ENCODE measurements around the gene TMEM245. TPM values are rescaled to one million over a fixed set of nuclear protein-coding genes. Genes with fewer than 3 reads are reported as not detected.

Gene TMEM245
- total RNA-seq, 1 donor from 2014 or later, result 67.7 TPM

GRCh38 chr9:109101810-109102209, 17.9 kb downstream of the TMEM245 start:
- no peak for DNase-seq (ENCODE audit: low spot score)

- DNase-seq (ENCODE audit: low spot score), result no peak
Observed at GRCh38 chr9:109101202-109101595, 18.5 kb downstream of the TMEM245 start.

DNA sequence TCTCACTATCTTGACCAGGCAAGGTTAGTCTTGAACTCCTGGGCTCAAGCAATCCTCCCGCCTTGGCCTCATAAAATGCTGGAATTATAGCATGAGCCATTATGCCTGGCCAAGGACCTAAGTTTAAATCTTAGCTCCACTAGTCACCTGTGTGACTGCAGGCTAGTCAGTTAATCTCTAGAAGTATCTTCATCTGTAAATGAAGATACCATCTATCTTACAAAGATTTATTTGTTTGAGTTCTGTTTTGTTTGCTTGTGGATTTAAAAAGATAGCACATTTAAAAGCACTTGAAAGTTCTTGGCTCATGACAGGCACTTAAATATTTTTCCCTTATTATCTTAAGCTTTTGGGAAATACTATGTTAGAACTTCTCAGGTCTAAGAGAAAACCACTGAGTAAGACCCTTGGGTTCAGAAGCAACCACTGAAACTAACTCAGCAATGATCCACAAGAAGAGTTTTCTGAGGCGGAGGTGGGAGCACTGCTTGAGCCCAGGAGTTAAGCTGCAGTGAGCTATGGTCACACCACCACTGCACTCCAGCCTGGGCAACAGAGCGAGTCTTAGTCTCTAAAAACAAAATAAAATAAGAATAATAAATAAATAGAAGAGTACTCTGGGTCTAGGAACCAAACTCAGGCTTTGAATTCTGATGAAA, 19.1 kb downstream of the TMEM245 start:
- no peak for DNase-seq (ENCODE audit: low spot score)

DNA sequence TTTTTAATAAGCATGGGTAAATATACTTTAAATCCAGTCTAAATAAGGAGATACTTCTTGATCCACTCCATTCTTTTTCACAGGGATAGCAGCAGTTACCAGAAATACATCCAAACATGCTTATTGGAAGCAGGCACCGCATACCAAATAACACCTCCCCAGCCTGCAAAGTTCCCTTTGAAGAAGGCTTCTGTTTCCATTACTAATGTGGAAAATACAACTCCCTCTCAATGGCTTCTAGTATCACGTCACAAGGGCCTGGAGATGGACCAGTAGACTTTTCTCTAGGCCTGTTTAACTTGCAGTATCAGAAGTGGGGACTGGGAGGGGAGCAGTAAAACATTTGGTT, 20.8 kb downstream of the TMEM245 start:
- no peak for DNase-seq (ENCODE audit: low spot score)

GRCh38 chr9:109098171-109098959, 21.4 kb downstream of the TMEM245 start:
- DNase-seq (ENCODE audit: low spot score), result no peak

- DNase-seq (ENCODE audit: low spot score), result no peak
Observed at GRCh38 chr9:109097146-109097545, 22.6 kb downstream of the TMEM245 start.

GRCh38 chr9:109095321-109095720, 24.4 kb downstream of the TMEM245 start:
- DNase-seq (ENCODE audit: low spot score), result no peak

- DNase-seq (ENCODE audit: low spot score), result no peak
Observed at GRCh38 chr9:109094268-109094667, 25.5 kb downstream of the TMEM245 start.

- no peak for DNase-seq (ENCODE audit: low spot score)
Observed at GRCh38 chr9:109092587-109092986, 27.2 kb downstream of the TMEM245 start.

GRCh38 chr9:109092051-109092580, 27.6 kb downstream of the TMEM245 start:
- no peak for DNase-seq (ENCODE audit: low spot score)

DNA sequence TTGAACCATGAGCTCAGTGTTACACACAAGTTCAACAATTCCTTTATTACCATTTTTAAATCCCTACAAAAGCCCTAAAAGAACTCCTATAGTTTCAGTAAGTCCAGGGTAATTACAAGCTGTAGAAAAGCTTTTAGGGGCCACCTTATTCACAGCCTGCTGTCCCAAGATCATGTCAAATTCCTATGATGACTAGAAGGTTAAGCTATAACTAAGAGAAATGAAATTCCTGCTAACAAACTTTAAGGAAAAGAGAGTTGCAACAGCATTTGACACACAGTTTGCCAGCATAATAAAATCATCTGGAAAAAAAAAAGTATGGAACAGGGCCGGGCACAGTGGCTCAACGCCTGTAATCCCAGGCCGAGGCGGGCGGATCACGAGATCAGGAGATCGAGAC, 31.5 kb downstream of the TMEM245 start:
- no peak for DNase-seq (ENCODE audit: low spot score)

DNA sequence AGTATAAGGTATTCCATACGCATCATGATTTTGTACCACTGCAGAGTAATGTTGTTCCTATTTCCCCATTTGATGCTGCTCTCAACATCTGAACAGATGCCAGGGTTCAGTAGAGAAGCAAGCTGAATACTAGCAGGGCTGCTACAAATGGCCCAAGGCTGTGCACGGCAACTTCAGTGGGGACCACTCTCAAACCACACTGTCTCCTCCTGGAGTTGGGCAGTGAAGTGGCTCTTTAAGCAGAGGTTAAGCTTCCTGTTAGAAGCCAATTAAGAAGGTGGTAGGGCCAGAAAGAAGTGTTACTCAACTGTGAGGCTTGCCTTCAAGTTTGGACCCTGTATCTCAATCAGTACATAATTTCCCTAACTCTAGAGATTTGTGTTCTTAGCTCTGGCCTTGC, 32.0 kb downstream of the TMEM245 start:
- no peak for DNase-seq (ENCODE audit: low spot score)

DNA sequence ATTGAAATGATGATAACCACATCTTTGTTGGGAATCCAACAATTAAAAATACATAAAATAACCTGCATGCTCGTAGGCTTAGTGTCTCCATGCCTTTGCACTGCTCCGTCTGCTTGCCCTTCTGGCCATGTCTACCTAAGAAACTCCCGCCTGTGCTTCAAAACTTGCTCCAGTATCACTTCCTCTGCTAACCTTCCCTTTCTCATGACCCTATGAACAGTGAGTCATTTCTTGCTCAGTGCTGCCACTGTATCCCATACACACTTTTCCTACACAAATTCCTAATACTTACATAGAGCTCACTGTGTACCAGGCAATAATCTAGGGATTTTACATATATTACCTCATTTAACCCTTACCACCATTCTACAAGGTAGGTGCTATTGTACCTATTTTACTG, 33.5 kb downstream of the TMEM245 start:
- no peak for DNase-seq (ENCODE audit: low spot score)

GRCh38 chr9:109085510-109085909, 34.2 kb downstream of the TMEM245 start:
- DNase-seq (ENCODE audit: low spot score), result no peak

DNA sequence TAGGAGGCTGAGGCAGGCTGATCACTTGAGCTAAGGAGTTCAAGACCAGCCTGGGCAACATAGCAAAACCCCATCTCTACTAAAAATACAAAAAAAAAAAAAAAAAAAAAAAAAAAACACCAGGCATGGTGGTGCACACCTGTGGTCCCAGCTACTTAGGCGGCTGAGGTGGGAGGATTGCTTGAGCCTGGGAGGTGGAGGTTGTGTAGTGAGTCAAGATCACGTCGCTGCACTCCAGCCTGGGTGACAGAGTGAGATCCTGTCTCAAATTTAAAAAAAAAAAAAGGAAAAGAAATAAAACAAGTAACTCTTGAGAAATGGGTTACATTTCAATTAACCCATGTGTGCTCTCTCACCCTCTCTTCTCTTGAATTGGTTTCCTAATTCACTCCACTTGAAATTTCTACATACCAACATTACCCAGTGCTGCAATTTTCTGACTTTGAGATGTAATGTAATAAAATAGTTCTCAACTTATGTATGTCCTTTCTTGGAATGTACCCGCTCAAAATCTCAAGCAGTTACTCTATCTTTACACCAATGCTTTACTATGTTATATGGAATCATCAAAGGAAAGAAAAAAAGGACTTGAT, 35.8 kb downstream of the TMEM245 start:
- DNase-seq (ENCODE audit: low spot score), result no peak

- DNase-seq (ENCODE audit: low spot score), result no peak
Observed at GRCh38 chr9:109083141-109083540, 36.6 kb downstream of the TMEM245 start.

DNA sequence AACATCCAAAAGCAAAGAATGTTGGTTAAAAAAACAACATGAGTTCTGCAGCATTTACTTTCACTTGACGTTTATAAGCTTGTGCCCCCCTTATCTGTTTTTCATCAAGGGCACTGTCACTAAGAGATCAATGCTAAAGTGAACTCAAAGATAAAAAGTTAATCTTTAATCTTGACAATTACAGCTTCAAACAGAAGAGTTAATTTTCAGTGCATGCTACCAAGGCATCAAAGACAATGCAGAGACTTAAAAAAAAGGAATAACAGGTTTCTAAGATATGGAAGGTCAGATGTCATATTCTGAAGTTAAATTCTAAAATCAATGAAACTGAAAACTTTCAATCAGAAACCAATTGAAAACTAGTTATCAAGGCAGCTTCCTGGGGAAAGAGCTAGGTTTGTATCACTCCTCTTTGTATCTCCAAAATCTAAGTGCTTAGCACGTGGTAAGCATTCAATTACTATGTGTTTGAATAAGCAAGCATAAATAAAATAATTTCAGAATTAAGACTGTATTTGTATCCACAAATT, 37.6 kb downstream of the TMEM245 start:
- DNase-seq (ENCODE audit: low spot score), result no peak

DNA sequence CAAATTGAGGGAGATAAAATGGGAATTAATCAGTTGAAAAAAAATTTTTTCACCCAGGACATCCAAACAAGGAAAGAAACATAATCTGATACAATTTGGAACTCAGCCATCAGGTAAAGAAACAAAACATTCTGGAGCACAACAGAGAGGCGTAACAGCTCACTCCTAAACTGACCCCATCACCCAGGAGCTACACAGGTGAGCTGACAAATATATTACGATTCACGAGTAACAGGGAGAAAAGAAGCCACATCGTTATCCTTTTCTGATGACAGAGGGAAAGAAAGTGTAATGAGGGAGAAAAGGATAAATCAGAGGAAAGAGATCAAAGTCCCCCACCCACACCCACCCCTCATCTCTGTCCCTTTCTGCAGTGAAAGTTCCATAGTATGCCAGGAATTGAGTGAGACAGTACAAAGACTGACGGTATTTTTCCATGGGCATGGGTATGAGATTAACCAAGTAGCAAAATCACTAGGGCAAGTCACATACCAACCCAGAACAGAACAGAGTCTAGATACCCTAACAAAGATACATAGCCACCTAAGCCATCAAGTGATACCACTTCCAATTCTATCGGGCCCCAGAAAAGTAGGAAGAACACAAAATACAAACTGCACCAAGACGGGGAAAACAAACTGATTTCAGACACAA, 45.4 kb downstream of the TMEM245 start:
- DNase-seq (ENCODE audit: low spot score), result no peak

DNA sequence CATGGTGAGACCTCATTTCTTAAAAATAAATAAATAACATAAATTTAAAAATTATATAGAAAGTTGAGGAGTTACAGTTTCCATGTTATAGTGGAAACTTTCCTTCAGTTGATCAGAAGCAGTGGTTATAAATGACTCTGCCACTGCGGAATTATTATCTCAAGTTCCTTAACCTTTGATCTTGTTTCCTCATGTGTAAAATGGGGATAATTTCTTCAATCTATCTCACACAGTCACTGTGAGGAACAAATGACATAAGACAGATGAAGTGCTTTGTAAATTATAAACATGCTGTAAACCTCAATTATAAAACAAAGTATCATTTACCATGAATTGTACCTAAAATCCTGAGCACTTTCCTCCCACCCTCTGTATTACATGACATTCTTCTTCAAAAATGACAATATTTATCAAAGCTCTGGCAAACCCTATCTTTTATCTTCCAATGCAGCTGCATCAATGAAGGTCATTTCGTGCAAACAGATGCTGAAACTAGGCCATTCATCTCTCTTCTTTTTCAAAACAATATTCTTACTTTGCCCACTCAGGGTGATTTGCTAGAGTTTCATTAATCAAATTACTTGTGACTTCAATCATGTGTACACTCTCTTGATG, 46.8 kb downstream of the TMEM245 start:
- DNase-seq (ENCODE audit: low spot score), result no peak

GRCh38 chr9:109072133-109072692, 47.5 kb downstream of the TMEM245 start:
- DNase-seq (ENCODE audit: low spot score), result no peak

GRCh38 chr9:109068764-109069163, 51.0 kb downstream of the TMEM245 start:
- DNase-seq (ENCODE audit: low spot score), result no peak
